Endothelial cell of umbilical vein (primary cell): ENCODE measurements around the gene ALK. TPM values are rescaled to one million over a fixed set of nuclear protein-coding genes. Genes with fewer than 3 reads are reported as not detected.

Source experiments
- BruUV-seq: library from RNA; stranded (reverse); fragments of 400-500 nt; replicated peaks from 2 replicates; lab custom pipeline; 2021; lab: Mats Ljungman, UMichigan
- CTCF ChIA-PET: fragments of 300-600, 350-600 bp; sonication (Branson Sonifier 250); formaldehyde crosslinking; loops from one replicate; lab custom pipeline; 2021; ENCODE audit warnings: antibody characterized with exemption, inconsistent platforms; lab: Charles Lee
- POLR2A ChIA-PET: fragments of 300-600, 350-600 bp; sonication (Branson Sonifier 250); formaldehyde crosslinking; loops from one replicate; lab custom pipeline; 2021; ENCODE audit warnings: antibody characterized with exemption, inconsistent platforms; lab: Charles Lee
- DNase-seq: peaks from one replicate; pipeline ENCODE4 v3.0.0-alpha.2; 2011; ENCODE audit warnings: low read depth, low spot score
- FAIRE-seq: peaks from 2 replicates; lab custom pipeline; 2011; peaks lifted over from hg19 to GRCh38; lab: Jason Lieb, UNC
- H2AFZ ChIP-seq: 2 replicates; pipeline ENCODE4 v1.6.0; 2012; ENCODE audit warnings: low read depth, low read length, control low read depth, inconsistent platforms
- H3K27ac ChIP-seq: 2 replicates; pipeline ENCODE4 v1.5.1; 2011; ENCODE audit warnings: low read depth, mild to moderate bottlenecking, control low read depth, low read length, moderate library complexity; ENCODE audit not compliant: insufficient read depth
- H3K27me3 ChIP-seq, 2 experiments: 2 replicates each; pipeline versions ENCODE4 v1.6.0 to v1.6.1; 2011; ENCODE audit warnings: low read length in 2 of 2, mixed read lengths in 1 of 2; ENCODE audit not compliant: control insufficient read depth in 2 of 2, insufficient read depth in 2 of 2
- H3K36me3 ChIP-seq, 2 experiments: 2 replicates in 1 of 2; 3 replicates in 1 of 2; pipeline ENCODE4 v1.5.1; 2011; ENCODE audit warnings: low read length in 2 of 2, mild to moderate bottlenecking in 1 of 2, moderate library complexity in 1 of 2; ENCODE audit not compliant: control insufficient read depth in 2 of 2, insufficient read depth in 2 of 2; ENCODE audit errors: extremely low read depth in 1 of 2
- H3K4me1 ChIP-seq: 3 replicates; pipeline ENCODE4 v1.5.1; 2011; ENCODE audit warnings: mild to moderate bottlenecking, low read length; ENCODE audit not compliant: control insufficient read depth, insufficient read depth; ENCODE audit errors: extremely low read depth
- H3K4me2 ChIP-seq: 2 replicates; pipeline ENCODE4 v1.6.1; 2011; ENCODE audit warnings: low read length, control low read depth, mixed read lengths; ENCODE audit not compliant: insufficient read depth
- H3K4me3 ChIP-seq, 3 experiments: fragments of 200-600 bp in 1 of 3; sonication (generic), shearing (Covaris generic) in 1 of 3; replicated peaks in 1 of 3; 2 replicates each; pipeline ENCODE4 v1.5.1; 2011 to 2016; ENCODE audit warnings: control low read depth in 3 of 3, low read length in 3 of 3, mild to moderate bottlenecking in 2 of 3, inconsistent platforms in 1 of 3, low read depth in 1 of 3, moderate library complexity in 1 of 3; ENCODE audit not compliant: insufficient read depth in 1 of 3
- H3K79me2 ChIP-seq: 2 replicates; pipeline ENCODE4 v1.6.0; 2012; ENCODE audit warnings: low read length, inconsistent platforms; ENCODE audit not compliant: control insufficient read depth, insufficient read depth
- H3K9ac ChIP-seq: replicated peaks from 2 replicates; pipeline ENCODE3; 2011; ENCODE audit warnings: low read length, control low read depth; ENCODE audit not compliant: insufficient read depth; ENCODE audit errors: extremely low read depth
- H3K9me1 ChIP-seq: replicated peaks from 3 replicates; pipeline ENCODE4 v1.6.0; 2011; ENCODE audit warnings: mild to moderate bottlenecking, low read length; ENCODE audit not compliant: control insufficient read depth, insufficient read depth; ENCODE audit errors: extremely low read depth
- H3K9me3 ChIP-seq: replicated peaks from 2 replicates; pipeline ENCODE4 v1.5.1; 2012; ENCODE audit warnings: low read length, inconsistent platforms; ENCODE audit not compliant: control insufficient read depth, insufficient read depth
- H4K20me1 ChIP-seq: replicated peaks from 2 replicates; pipeline ENCODE3; 2011; ENCODE audit warnings: mild to moderate bottlenecking, low read length; ENCODE audit not compliant: control insufficient read depth, insufficient read depth; ENCODE audit errors: extremely low read depth
- CTCF ChIP-seq, 2 donors: IDR thresholded peaks; 1 replicate in 1 of 2; 2 replicates in 1 of 2; pipeline ENCODE4 v1.5.1; 2011; ENCODE audit warnings: low read length in 2 of 2, mild to moderate bottlenecking in 2 of 2, moderate library complexity in 2 of 2, control low read depth in 1 of 2, inconsistent platforms in 1 of 2, low read depth in 1 of 2; ENCODE audit not compliant: insufficient read depth in 1 of 2; ENCODE audit errors: extremely low read depth in 1 of 2
- EZH2 ChIP-seq: IDR thresholded peaks from 2 replicates; pipeline ENCODE4 v1.6.1; 2012; ENCODE audit warnings: borderline replicate concordance, low read depth, mild to moderate bottlenecking, moderate library complexity, low read length, inconsistent platforms; ENCODE audit not compliant: severe bottlenecking
- FOS ChIP-seq: IDR thresholded peaks from 2 replicates; pipeline ENCODE4 v1.6.1; 2011; ENCODE audit warnings: mild to moderate bottlenecking, low read length, moderate library complexity, borderline replicate concordance; ENCODE audit not compliant: insufficient read depth
- GATA2 ChIP-seq: IDR thresholded peaks from 2 replicates; pipeline ENCODE4 v1.7.0; 2011; ENCODE audit warnings: low read depth, mild to moderate bottlenecking, moderate library complexity, mixed read lengths, low read length; ENCODE audit not compliant: insufficient read length, insufficient read depth
- JUN ChIP-seq: IDR thresholded peaks from 2 replicates; pipeline ENCODE4 v1.6.1; 2011; ENCODE audit warnings: borderline replicate concordance, low read depth; ENCODE audit not compliant: insufficient read length, insufficient read depth
- MAX ChIP-seq: IDR thresholded peaks from 2 replicates; pipeline ENCODE4 v1.6.1; 2011; ENCODE audit not compliant: insufficient read depth, insufficient read length
- MYC ChIP-seq: IDR thresholded peaks from one replicate; pipeline ENCODE4 v1.6.1; 2011; ENCODE audit warnings: mild to moderate bottlenecking, low read depth, low read length
- POLR2A ChIP-seq: IDR thresholded peaks from 2 replicates; pipeline ENCODE4 v1.6.1; 2012; ENCODE audit warnings: low read depth, mild to moderate bottlenecking, control low read depth, low read length
- POLR2AphosphoS5 ChIP-seq: IDR thresholded peaks from 2 replicates; pipeline ENCODE4 v1.6.1; 2012; ENCODE audit warnings: low read depth, mild to moderate bottlenecking, control low read depth, low read length, moderate library complexity; ENCODE audit not compliant: insufficient read depth
- dilution Hi-C: fragments of 300-500 bp; cut with MboI; formaldehyde crosslinking; loops from one replicate; pipeline ENCODE4 v1.15.0; 2019; ENCODE audit warnings: low sequenced_read_pairs; ENCODE audit not compliant: extremely low pct_ligation_motif_present
- intact Hi-C: fragments of 100-400 bp; cut with micrococcal nuclease; formaldehyde crosslinking; loops from one replicate; pipeline ENCODE4 v1.10.0; 2022
- polyA plus RNA-seq, 4 experiments: library from polyadenylated mRNA; depleted of rRNA in 3 of 4; stranded (reverse) in 3 of 4; unstranded in 1 of 4; fragments of >200 nt; gene quantifications; 2 replicates each; pipeline versions ENCODE4 v1.2.1 to v1.2.3, GENCODE V29; 2011 to 2012; ENCODE audit warnings: missing spikeins in 1 of 4
- total RNA-seq: library from RNA; stranded (reverse); gene quantifications from 2 replicates; pipeline ENCODE4 v1.2.3, GENCODE V29; 2021

Gene ALK
- total and polyA plus RNA-seq, 2 donors (not counting 3 experiments of a cell fraction or from before 2014, with no cell fraction given) = not detected

- Histone ChIP-seq H3K4me3 (no peak overlapping the region), H3K9me1 (no peaks in the 10 kb centered on the region), H3K36me3 (no peaks in the 10 kb centered on the region), H3K4me2 (no peak overlapping the region), H3K9ac (no peak overlapping the region), H3K27ac (no peak overlapping the region), H3K27me3 (no peaks in the 10 kb centered on the region), H3K79me2 (no peaks in the 10 kb centered on the region), H3K4me1 (no peaks in the 10 kb centered on the region), H2AFZ (no peak overlapping the region), H4K20me1 (no peaks in the 10 kb centered on the region), H3K9me3 (no peaks in the 10 kb centered on the region)
- dilution Hi-C loops (no loop called here), intact Hi-C loops (no loop called here)
- ChIA-PET CTCF (no interaction called here), POLR2A (no interaction called here)
- FAIRE-seq = no peak
- BruUV-seq = no TSS peak
- DNase-seq = no peak
- TF ChIP-seq EZH2 = no peak
- TF ChIP-seq CTCF (IDR thresholded peaks at IDR 0.05; ENCODE audit: extremely low read depth in 1 of 2, insufficient read depth in 1 of 2, low read depth in 1 of 2, low read length in 2 of 2) = no peak
- TF ChIP-seq MYC = no peak
- no peak for TF ChIP-seq MAX
- TF ChIP-seq GATA2 = no peak
- TF ChIP-seq POLR2A = no peak
- no peak for TF ChIP-seq POLR2AphosphoS5
- no peak for TF ChIP-seq JUN
- TF ChIP-seq FOS = no peak
These were observed 577.6 kb downstream of the ALK start for GRCh38 chr2:29343830-29344229.
